ENCODE results near the gene METTL1.

- TF ChIP-seq REST (IDR thresholded peaks at IDR 0.05; ENCODE audit: unreplicated experiment) (no peak), CREB1 (CRISPR knock-in tag; IDR thresholded peaks at IDR 0.05; ENCODE audit: low read depth) (no peak), CTCF (conservative IDR thresholded peaks at IDR 0.05; ENCODE audit: low read depth in 2 of 2) (no peak), POLR2AphosphoS5 (IDR thresholded peaks at IDR 0.05; ENCODE audit: low read depth) (no peak)
Observed at GRCh38 chr12:57750561-57751431, 21.1 kb downstream of the METTL1 start.
